Glomerular visceral epithelial cell (primary cell): Measurements from ENCODE around the gene DLL1.

ENCODE experiments used
- DNase-seq: peaks from one replicate; pipeline ENCODE4 v3.0.0-alpha.2; 2016; ENCODE audit errors: extremely low spot score

DLL1 gene

DNA sequence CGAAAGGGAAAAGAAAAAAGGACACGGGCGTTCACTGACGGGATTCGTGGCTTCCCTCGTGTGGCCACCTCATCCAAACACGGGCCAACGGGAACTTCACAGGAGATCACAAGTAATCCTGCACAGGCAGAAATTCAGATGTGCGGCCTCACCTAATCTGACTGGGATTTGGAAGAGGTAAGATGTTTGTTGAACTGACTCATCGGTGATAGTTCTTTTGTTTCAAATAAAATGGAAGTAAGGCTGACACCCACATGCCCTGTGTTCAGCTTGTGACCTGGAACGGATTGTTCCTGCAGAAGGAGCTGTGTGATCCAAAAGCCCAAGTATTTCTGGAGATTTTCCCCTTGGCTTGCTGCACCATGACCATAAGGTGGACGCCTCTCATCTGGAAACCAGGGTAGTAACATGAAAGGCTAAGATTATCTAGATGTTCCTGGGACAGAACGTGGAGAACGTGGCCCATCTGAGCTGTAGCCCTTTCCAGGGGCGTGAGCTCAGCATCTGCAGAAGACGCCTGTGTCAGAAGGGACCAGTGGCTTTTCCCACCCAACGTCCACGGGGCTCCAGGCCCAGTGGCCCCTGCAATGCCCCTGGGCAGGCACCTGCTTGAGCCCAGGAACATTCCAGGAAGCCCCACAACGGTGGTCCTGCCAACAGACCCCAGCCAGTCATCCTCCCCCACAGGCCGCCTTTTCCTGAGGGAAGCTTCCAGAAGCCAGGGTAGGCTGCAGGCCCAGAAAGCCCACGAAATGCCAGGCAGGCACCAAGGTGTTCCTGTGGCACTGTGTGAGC, 39.7 kb downstream of the DLL1 start:
- no peak for DNase-seq

DNA sequence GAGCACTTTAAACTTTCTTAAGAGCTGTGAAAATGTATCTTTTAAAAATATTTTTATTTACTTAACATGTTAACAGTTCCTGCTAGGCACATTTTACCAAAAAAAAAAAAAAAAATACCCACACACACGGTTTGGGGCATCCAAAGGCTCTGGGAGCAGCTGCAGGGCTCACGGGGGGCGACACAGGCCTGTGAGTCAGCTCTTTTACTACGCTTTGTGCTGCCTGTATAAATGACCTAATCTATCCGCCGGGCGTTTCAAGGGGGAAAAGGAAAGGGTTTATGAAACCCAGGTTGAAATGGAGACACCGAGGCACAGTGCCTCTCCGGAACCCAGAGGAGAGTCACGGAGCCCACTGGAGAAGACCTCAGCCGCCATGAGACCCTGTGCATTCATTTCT, 40.4 kb downstream of the DLL1 start:
- DNase-seq: no peak

DNA sequence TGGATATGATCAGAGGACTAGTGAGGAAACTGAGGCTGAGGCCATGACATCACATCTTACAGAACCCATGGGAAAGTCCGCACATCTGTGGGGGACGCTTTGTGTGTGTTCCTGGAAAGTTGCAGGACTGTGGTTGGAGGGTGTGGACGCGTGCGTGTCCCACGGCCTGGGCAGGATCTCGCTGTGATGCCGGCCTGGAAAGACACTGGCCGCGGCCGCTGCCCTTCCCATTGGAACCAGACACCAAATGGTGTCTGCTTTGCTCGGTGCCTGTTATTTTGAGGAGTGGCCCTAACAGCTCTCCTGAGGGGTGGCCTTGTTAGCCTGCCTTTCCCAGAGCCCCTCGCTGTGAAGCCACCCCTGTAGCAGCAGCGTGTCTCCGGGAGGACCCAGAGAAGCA, 41.1 kb downstream of the DLL1 start:
- DNase-seq: no peak

GRCh38 chr6:170248861-170249600, 41.8 kb downstream of the DLL1 start:
- DNase-seq: no peak

DNA sequence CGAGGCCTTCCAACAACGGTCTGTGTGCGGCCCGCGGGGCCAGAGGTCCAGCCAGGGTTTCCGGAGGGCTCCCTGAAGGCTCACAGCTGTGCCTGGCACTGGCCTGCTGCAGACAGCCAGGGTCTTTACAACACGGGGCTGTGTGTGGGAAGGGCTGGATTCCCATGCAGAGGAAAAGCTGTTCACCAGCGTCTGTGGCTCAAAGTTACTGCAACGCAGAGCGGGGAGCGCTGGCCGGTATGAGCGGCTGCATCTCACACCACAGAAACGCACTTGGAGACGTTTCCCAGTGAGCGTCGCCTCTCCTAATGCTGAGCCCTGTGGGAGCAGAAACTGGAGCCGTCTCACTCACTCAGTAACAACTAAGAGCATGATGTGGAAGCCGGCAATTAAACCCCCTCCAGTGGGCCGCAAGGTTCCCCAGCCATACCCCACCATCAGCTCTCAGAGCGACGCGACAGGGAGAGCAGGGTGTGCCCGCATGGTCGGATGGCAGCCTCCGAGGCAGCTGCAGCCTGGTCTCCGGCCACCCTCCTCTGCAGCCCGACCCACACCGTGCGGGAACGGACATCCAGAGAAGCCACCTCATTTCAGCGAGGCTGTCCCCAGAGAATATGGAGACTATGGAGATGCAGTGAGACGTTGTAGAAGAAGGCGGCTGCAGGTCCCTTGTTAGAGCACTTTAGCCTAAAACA, 42.6 kb downstream of the DLL1 start:
- DNase-seq: no peak

- no peak for DNase-seq
Observed at GRCh38 chr6:170247178-170247701, 43.6 kb downstream of the DLL1 start.

DNA sequence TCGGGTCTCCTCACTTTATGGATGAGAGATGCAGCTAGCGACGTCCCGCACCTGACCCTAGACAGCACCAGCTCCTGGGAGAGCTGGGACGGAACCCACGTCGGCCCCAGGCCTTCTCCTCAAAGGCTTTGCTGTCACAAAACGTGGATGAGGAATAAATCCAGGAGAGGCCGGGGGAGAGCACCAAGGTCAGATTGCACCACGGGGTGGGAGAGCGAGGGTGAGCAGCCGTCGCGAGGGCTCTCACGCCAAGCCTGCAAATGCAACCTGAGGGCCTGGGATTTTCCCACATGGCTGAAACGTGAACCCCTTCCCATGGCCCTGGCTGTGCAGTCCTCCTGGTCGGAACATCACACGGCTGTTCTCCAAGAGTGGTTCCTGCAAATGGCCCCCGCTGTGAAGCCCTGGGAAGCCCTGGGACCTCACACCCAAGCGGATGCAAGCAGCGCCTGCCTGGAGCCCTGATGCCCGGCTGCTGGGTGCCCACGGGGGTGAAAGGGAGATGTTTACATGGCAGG, 45.3 kb downstream of the DLL1 start:
- no peak for DNase-seq

DNA sequence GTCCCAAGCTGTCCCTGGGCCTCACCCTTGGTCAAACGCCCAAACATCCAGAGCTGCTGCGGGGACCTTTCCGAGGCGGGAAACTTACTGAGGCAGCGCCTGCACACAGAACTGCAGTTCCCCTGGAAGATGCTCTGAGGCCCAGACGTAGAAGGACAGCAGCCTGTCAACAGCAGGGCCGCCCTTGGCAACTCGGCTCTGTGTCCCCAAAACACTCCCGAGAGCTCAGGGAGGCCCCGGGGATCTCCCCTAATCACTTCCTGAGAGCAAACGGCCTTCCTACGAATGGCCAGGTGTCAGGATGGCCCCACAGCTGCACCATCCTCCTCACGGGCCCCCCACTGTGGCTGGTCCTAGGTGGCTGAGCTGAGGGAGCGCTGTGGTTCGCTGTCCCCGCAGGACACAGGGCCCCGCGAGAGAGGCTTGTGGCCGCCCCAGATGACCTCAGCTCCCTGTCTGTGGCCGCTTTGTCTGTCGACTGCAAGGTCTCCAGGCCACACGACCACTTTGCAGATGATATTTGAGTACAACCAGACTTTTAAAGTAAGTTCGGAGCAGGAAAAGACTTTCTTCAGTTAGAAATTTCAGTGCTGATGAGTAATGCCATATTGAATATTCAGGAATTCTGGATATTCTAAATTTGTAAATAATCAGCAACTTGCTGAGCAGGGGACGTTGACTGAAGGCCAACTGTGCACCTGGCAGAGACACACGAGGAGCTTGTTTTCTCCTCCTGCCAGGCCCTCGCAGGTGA, 46.0 kb downstream of the DLL1 start:
- no peak for DNase-seq

DNA sequence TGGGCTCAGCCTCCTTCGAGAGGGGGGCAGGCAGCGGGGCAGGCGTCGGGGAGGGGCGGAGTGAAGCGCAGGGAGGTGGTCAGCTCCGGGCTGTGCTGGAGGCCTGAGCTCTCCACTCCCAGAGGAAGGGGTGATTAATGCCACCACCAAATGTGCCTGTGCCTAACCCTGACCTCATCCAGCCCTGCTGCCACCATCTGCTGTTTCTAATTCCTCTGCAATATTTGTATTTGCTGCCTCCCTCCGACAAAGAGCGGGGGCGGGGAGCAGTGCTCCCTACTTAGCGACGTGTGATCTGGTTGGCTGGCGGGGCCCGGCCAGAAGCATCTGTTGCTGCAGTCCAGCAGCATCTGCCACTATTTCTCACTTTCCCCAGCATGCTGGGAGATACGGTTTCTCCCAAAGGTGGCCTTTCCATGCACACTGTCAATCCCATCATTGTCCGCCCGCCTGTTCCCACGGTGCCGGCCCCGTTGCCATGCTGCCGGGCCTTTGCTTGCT, 47.0 kb downstream of the DLL1 start:
- no peak for DNase-seq

DNA sequence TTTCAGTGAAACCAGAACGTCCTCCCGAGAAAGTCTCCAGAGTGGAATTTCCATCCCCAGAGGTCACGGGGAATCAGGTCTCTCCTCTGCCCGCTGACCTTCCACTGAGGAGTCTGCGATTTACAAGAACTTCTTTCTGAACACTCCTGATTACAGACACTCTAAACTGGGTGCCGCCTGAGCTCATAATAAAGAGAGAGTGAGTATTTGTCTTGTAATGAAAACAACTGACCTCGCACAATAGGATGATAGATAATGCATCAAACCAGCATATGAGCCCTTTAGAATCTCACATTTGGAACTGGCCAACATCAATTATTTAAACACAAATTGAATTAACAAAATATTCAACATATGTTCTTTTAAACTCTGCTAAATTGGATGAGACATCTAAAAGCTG, 47.5 kb downstream of the DLL1 start:
- DNase-seq: no peak

- no peak for DNase-seq
Observed at GRCh38 chr6:170238741-170239565, 51.9 kb downstream of the DLL1 start.

DNA sequence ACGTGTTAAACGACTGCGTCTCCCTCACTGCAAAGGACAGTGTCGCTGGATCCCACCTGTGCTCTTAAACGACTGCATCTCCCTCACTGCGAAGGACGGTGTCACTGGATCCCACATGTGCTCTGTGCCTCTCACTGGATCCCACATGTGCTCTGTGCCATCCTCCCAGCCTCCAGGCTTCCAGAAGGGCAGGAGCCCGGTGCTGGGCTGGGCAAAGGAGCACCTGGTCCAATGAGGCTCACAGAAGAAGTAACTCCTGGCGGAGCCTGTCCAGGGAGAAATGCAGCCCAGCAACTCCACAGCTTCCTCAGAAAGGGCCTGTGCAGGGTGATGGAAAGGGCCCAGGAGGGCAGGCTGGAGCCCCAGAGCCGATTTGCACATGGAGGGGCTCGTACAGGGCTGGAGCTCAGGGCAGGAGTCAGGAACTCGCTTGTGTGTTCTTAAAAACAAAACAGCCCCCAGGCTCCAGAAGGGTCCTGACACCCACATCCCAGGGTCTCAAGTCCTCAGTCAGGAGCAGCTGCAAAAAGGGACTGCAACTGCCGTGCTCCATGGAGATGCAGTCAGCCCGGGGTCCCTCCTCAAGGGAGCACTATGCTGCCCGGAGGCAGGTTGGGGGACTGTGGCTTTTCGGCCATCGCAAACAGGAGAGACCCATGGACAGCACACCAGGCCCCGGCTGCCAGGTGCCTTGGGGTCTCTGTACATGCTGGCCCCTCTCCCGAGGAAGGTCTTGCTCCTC, 52.7 kb downstream of the DLL1 start:
- DNase-seq: no peak

- DNase-seq: no peak
Observed at GRCh38 chr6:170236131-170236836, 54.6 kb downstream of the DLL1 start.

GRCh38 chr6:170235391-170236125, 55.3 kb downstream of the DLL1 start:
- DNase-seq: no peak

DNA sequence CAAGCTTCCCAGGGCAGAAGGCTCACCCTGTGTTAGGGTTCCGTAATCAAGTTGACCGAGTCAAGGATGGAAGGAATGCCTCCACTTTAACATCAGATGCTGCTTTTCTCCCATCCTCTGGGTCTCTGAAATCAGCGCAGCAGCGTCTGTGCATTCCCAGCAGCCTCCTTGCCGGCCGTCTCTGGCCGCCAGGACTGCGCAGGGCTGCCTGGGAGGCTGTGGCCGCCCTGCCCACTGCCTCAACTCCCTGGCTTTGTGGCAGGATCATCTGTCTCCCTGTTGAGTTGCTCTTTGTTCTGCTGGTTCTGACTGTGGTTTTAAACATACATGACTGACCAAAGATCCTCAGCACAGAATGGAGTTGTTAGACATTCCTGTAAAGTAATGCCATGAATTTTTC, 56.5 kb downstream of the DLL1 start:
- DNase-seq: no peak

DNA sequence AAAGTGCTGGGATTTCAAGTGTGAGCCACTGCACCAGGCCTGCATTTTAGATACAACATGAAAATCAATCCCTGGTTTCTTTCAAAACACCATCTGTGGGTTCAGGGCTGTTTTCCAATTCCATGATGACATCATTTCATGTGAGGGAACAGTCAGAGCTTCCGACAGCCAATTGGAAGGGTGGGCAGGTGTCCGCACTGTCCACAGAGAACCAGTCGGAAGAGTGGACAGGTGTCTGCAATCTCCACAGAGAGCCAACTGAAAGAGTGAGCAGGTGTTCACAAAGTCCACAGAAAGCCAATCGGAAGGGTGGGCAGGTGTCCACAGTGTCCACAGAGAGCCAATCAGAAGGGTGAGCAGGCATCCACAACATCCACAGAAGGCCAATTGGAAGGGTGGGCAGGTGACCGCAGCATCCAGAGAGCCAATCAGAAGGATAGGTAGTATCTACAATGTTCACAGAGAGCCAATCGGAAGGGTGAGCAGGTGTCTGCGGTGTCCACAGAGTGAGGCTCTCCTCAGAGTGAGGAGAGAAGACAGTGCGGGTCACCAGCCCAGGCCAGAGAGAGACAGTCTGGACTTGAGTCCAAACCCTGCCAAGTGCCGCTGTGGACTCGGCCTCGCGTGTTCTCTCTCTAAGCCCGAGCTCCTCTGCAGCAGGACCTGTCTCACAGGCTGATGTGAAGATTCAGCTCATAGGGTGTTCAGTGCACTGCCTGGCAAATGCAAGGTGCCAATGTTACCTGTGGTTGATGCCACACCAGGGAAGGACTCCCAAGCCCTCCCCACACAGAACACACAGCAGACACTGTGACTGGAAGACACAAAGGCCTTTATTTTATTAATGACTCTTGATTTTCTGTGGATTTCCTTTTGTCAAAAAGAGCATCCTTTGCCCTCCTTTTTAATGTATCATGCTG, 57.3 kb downstream of the DLL1 start:
- no peak for DNase-seq
